ENCODE results near the gene CSK. TPM values are rescaled to one million over a fixed set of nuclear protein-coding genes. Genes with fewer than 3 reads are reported as not detected.

Gene CSK
- polyA plus RNA-seq, 1 of the 3 experiments (the other 2 are of a cell fraction) = 53.1 TPM

DNA sequence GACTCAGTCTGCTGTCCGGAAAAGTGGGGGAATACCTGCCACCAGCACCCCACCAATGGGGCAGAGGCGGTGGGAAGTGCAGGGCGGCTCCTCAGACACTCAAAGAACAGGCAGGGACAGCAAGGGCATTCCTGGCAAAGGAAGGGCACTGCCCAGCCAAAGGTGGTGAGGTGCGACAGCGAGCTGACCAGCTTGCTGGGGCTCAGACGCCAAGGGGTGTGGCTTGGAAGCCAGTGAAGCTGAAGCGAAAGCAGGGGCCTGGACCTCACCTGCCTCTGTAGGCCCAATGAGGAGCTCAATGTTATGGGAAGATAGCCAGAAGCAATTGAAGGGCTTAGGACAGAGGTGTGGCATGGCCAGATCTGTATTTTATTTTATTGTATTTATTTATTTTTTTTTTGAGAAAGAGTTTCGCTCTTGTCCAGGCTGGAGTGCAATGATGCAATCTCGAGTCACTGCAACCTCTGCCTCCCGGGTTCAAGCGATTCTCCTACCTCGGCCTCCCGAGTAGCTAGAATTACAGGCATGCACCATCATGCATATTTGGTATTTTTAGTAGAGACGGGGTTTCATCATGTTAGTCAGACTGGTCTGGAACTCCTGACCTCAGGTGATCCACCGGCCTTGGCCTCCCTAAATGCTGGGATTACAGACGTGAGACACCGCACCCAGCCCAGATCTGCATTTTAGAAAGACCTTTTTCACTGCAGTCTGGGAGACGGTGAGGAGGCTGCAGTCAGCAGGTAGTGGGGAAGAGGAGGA lies 26.4 kb downstream of the CSK start:
- no peak overlapping the region for H3K4me2 ChIP-seq
- H4K20me1 ChIP-seq (ENCODE audit: insufficient read depth) = no peaks in the 10 kb centered on the region
- ChIA-PET POLR2A (no interaction called here), CTCF (interaction anchor here (1.0 to 2.2 kb wide), 5 partner anchors 8 to 174 kb away, joined by 3 to 10 read pairs (median 4); no protein-coding TSS in a partner anchor)
- no peaks in the 10 kb centered on the region for H3K4me1 ChIP-seq (ENCODE audit: control insufficient read depth in 1 of 2, insufficient read depth in 2 of 2, low read depth in 1 of 2, low read length in 1 of 2)
- no peaks in the 10 kb centered on the region for H3K79me2 ChIP-seq (ENCODE audit: insufficient read depth)
- peaks cover 5% of the 10 kb centered on the region for H3F3A ChIP-seq (replicated peaks; ENCODE audit: insufficient read depth)
- no peaks in the 10 kb centered on the region for H3K9me2 ChIP-seq
- H3K4me3 ChIP-seq (ENCODE audit: low read depth in 2 of 2, low read length in 1 of 2) = no peak overlapping the region
- TF ChIP-seq FOXJ3 (CRISPR knock-in tag; IDR thresholded peaks at IDR 0.05) = no peak
- no peak for TF ChIP-seq GATA2 (CRISPR knock-in tag; IDR thresholded peaks at IDR 0.05)
- TF ChIP-seq RFX5 (IDR thresholded peaks at IDR 0.05; ENCODE audit: low read length) = no peak
- no peak for TF ChIP-seq JUND (IDR thresholded peaks at IDR 0.05)
- no peak for TF ChIP-seq RCOR1 (IDR thresholded peaks at IDR 0.05; ENCODE audit: low read length)
- no peak for TF ChIP-seq RAD21 (IDR thresholded peaks at IDR 0.05; ENCODE audit: low read length)
- TF ChIP-seq, protein P1, sequence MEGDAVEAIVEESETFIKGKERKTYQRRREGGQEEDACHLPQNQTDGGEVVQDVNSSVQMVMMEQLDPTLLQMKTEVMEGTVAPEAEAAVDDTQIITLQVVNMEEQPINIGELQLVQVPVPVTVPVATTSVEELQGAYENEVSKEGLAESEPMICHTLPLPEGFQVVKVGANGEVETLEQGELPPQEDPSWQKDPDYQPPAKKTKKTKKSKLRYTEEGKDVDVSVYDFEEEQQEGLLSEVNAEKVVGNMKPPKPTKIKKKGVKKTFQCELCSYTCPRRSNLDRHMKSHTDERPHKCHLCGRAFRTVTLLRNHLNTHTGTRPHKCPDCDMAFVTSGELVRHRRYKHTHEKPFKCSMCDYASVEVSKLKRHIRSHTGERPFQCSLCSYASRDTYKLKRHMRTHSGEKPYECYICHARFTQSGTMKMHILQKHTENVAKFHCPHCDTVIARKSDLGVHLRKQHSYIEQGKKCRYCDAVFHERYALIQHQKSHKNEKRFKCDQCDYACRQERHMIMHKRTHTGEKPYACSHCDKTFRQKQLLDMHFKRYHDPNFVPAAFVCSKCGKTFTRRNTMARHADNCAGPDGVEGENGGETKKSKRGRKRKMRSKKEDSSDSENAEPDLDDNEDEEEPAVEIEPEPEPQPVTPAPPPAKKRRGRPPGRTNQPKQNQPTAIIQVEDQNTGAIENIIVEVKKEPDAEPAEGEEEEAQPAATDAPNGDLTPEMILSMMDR (IDR thresholded peaks at IDR 0.05) = no peak
- TF ChIP-seq, protein P2, sequence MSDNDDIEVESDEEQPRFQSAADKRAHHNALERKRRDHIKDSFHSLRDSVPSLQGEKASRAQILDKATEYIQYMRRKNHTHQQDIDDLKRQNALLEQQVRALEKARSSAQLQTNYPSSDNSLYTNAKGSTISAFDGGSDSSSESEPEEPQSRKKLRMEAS (IDR thresholded peaks at IDR 0.05; ENCODE audit: low read depth) = no peak
- TF ChIP-seq, protein P3, sequence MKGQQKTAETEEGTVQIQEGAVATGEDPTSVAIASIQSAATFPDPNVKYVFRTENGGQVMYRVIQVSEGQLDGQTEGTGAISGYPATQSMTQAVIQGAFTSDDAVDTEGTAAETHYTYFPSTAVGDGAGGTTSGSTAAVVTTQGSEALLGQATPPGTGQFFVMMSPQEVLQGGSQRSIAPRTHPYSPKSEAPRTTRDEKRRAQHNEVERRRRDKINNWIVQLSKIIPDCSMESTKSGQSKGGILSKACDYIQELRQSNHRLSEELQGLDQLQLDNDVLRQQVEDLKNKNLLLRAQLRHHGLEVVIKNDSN (IDR thresholded peaks at IDR 0.05; ENCODE audit: borderline replicate concordance, low read depth) = no peak
- no peak overlapping the region for H3K9ac ChIP-seq
- no peak for DNase-seq
- H3K27me3 ChIP-seq (ENCODE audit: insufficient read depth) = no peaks in the 10 kb centered on the region
- H3K27ac ChIP-seq (ENCODE audit: low read depth in 2 of 2, low read length in 1 of 2) = no peak overlapping the region
- peaks cover 0 to 8% of the 10 kb centered on the region in 2 experiments for H3K36me3 ChIP-seq (replicated peaks in 1 of 2; ENCODE audit: control insufficient read depth in 1 of 2, insufficient read depth in 2 of 2, low read length in 1 of 2)
- no peaks in the 10 kb centered on the region for H3K9me3 ChIP-seq
- no peak overlapping the region for H2AFZ ChIP-seq (ENCODE audit: low read depth)
- 91% methylated on average over 14 of the region's 18 CpGs for WGBS (ENCODE audit: low lambda C conversion rate)

DNA sequence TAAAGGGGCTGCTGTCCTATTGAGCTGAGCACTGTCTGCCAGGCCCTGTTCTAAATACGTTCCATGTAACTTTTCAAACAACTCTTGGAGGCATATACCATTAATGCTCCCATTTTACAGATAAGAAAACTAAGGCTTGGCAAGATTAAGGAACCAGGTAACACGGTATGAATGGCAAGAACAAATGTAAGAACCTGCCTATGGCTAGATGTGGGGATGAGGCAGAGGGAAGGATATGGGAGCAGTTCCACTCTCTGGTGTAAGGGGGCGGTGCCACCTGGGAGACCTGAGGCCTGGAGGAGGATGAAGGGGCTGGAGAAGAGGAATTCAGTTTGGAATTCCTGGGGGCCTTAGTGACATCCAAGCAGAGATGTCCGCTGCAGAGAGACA lies 27.0 kb downstream of the CSK start:
- Histone ChIP-seq H3K27me3 (ENCODE audit: insufficient read depth) (no peaks in the 10 kb centered on the region), H3K9ac (no peak overlapping the region), H3K9me2 (no peaks in the 10 kb centered on the region), H3K36me3 (replicated peaks in 1 of 2; ENCODE audit: control insufficient read depth in 1 of 2, insufficient read depth in 2 of 2, low read length in 1 of 2) (peaks cover 0 to 2% of the 10 kb centered on the region in 2 experiments), H3K27ac (ENCODE audit: low read depth in 2 of 2, low read length in 1 of 2) (no peak overlapping the region), H3K4me1 (ENCODE audit: control insufficient read depth in 1 of 2, insufficient read depth in 2 of 2, low read depth in 1 of 2, low read length in 1 of 2) (no peaks in the 10 kb centered on the region), H3K9me3 (no peaks in the 10 kb centered on the region), H3K4me3 (ENCODE audit: low read depth in 2 of 2, low read length in 1 of 2) (no peak overlapping the region), H3K4me2 (no peak overlapping the region), H3K79me2 (ENCODE audit: insufficient read depth) (no peaks in the 10 kb centered on the region), H2AFZ (ENCODE audit: low read depth) (no peak overlapping the region), H3F3A (replicated peaks; ENCODE audit: insufficient read depth) (peaks cover 5% of the 10 kb centered on the region), H4K20me1 (ENCODE audit: insufficient read depth) (no peaks in the 10 kb centered on the region)
- CTCF ChIA-PET = interaction anchor here (1.0 to 2.8 kb wide), 6 partner anchors 9 to 40 kb away, joined by 4 to 11 read pairs (median 8); no protein-coding TSS in a partner anchor
- DNase-seq = no peak
- TF ChIP-seq RCOR1 (IDR thresholded peaks at IDR 0.05; ENCODE audit: low read length) = no peak
- no peak for TF ChIP-seq EP300 (IDR thresholded peaks at IDR 0.05; ENCODE audit: borderline replicate concordance in 1 of 2, low read depth in 1 of 2, low read length in 1 of 2)
- no peak for TF ChIP-seq TEAD4 (IDR thresholded peaks at IDR 0.05; ENCODE audit: borderline replicate concordance, insufficient read depth)
- no peak for TF ChIP-seq YY1 (IDR thresholded peaks at IDR 0.05; ENCODE audit: low read depth)
- TF ChIP-seq JUND (IDR thresholded peaks at IDR 0.05) = no peak
- TF ChIP-seq SIN3A (IDR thresholded peaks at IDR 0.05; ENCODE audit: borderline replicate concordance, low read depth, low read length) = no peak
- TF ChIP-seq GATA2 (CRISPR knock-in tag; IDR thresholded peaks at IDR 0.05) = no peak
- TF ChIP-seq TAF1 (IDR thresholded peaks at IDR 0.05; ENCODE audit: borderline replicate concordance, low read depth, low read length) = no peak
- TF ChIP-seq GABPA (IDR thresholded peaks at IDR 0.05; ENCODE audit: low read depth) = no peak
- no peak for TF ChIP-seq MXI1 (IDR thresholded peaks at IDR 0.05; ENCODE audit: low read depth, low read length)
- TF ChIP-seq, protein P4, sequence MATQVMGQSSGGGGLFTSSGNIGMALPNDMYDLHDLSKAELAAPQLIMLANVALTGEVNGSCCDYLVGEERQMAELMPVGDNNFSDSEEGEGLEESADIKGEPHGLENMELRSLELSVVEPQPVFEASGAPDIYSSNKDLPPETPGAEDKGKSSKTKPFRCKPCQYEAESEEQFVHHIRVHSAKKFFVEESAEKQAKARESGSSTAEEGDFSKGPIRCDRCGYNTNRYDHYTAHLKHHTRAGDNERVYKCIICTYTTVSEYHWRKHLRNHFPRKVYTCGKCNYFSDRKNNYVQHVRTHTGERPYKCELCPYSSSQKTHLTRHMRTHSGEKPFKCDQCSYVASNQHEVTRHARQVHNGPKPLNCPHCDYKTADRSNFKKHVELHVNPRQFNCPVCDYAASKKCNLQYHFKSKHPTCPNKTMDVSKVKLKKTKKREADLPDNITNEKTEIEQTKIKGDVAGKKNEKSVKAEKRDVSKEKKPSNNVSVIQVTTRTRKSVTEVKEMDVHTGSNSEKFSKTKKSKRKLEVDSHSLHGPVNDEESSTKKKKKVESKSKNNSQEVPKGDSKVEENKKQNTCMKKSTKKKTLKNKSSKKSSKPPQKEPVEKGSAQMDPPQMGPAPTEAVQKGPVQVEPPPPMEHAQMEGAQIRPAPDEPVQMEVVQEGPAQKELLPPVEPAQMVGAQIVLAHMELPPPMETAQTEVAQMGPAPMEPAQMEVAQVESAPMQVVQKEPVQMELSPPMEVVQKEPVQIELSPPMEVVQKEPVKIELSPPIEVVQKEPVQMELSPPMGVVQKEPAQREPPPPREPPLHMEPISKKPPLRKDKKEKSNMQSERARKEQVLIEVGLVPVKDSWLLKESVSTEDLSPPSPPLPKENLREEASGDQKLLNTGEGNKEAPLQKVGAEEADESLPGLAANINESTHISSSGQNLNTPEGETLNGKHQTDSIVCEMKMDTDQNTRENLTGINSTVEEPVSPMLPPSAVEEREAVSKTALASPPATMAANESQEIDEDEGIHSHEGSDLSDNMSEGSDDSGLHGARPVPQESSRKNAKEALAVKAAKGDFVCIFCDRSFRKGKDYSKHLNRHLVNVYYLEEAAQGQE (IDR thresholded peaks at IDR 0.05; ENCODE audit: low read depth, low read length) = no peak
- TF ChIP-seq FOXJ3 (CRISPR knock-in tag; IDR thresholded peaks at IDR 0.05) = no peak
- TF ChIP-seq, protein P3 (IDR thresholded peaks at IDR 0.05; ENCODE audit: borderline replicate concordance, low read depth) = no peak
- WGBS (ENCODE audit: low lambda C conversion rate) = 93% methylated on average over 4 of the region's 4 CpGs
- POLR2A ChIA-PET = no interaction called here
